Stimulated activated memory B cell treated with anti-CD40 and anti-IgM and Interleukin-4, amounts not matched to agents 10 μg/mL and 1 μg/mL and 100 μg/mL, for 72 hours (primary cell): ENCODE measurements around the gene SPATA20.

Source experiments
- ATAC-seq: fragments of 150-1000 bp; cut with Tn5 transposase; 2 replicates; pipeline ENCODE4 v1.10.0; 2021
- H3K27ac Mint-ChIP-seq: one replicate; pipeline ENCODE4 v1.8.0; 2022; ENCODE audit warnings: mild to moderate bottlenecking, mixed read lengths
- H3K27me3 Mint-ChIP-seq: one replicate; pipeline ENCODE4 v1.8.0; 2022; ENCODE audit warnings: mixed read lengths
- H3K36me3 Mint-ChIP-seq: one replicate; pipeline ENCODE4 v1.8.0; 2022; ENCODE audit warnings: mixed read lengths
- H3K4me1 Mint-ChIP-seq: one replicate; pipeline ENCODE4 v1.8.0; 2022; ENCODE audit warnings: mixed read lengths
- H3K4me3 Mint-ChIP-seq: one replicate; pipeline ENCODE4 v1.8.0; 2022; ENCODE audit warnings: mild to moderate bottlenecking, moderate library complexity, mixed read lengths
- H3K9me3 Mint-ChIP-seq: one replicate; pipeline ENCODE4 v1.8.0; 2022; ENCODE audit warnings: mixed read lengths

The SPATA20 gene

DNA sequence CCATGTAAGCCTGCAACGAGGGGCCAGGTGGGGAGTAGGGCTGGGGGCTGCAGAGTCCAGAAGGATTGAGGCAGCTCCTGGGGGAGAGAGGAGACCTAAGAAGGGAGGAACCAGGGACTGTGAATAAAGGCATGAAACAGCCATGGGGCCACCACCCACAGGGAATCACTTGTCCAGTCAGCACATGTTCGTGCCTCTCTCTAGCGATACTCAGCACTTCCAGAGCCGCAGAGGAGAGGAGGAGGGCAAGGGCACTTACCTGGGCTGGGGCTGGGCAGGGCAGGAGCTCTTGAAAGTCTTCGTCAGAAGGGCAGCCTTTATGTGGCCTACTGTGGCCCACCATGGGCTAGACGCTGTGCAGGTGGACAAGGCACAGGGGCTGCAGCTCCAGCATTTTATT, 37.8 kb downstream of the SPATA20 start:
- Mint-ChIP-seq H3K36me3 (no peaks in the 10 kb centered on the region), H3K27ac (no peak overlapping the region), H3K9me3 (no peaks in the 10 kb centered on the region), H3K4me3 (no peak overlapping the region), H3K4me1 (no peaks in the 10 kb centered on the region), H3K27me3 (peaks cover 63% of the 10 kb centered on the region)
- ATAC-seq: no peak

- no peaks in the 10 kb centered on the region for H3K9me3 Mint-ChIP-seq
- no peaks in the 10 kb centered on the region for H3K4me1 Mint-ChIP-seq
- H3K27me3 Mint-ChIP-seq: peaks cover 57% of the 10 kb centered on the region
- no peak overlapping the region for H3K4me3 Mint-ChIP-seq
- H3K27ac Mint-ChIP-seq: no peak overlapping the region
- H3K36me3 Mint-ChIP-seq: no peaks in the 10 kb centered on the region
- ATAC-seq: no peak
Observed at GRCh38 chr17:50585346-50585745, 38.4 kb downstream of the SPATA20 start.

DNA sequence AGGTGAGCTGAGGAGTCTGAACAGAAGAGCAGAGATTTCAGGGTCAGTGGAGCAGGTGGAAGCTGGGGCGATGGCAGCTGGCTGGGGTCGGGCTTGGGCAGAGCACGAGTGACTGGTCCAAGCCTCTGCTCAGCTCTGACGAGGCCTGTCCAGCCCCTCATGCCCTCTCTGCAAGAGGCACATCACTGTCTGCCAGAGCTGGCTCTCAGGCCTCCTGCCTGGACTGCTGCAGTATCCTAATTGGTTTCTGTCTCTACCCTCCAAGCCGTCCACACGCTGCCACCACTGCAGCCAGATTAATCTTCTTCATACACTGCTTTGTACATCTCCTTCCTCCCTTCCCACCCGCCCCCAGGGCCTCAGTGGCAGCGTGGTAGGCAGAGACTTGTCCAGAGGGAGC, 38.9 kb downstream of the SPATA20 start:
- Mint-ChIP-seq H3K27me3 (peaks cover 54% of the 10 kb centered on the region), H3K4me1 (no peaks in the 10 kb centered on the region), H3K4me3 (no peak overlapping the region), H3K36me3 (no peaks in the 10 kb centered on the region), H3K9me3 (no peaks in the 10 kb centered on the region), H3K27ac (no peak overlapping the region)
- ATAC-seq: no peak

- Mint-ChIP-seq H3K36me3 (no peaks in the 10 kb centered on the region), H3K4me3 (no peak overlapping the region), H3K27ac (no peak overlapping the region), H3K27me3 (peaks cover 54% of the 10 kb centered on the region), H3K9me3 (no peaks in the 10 kb centered on the region), H3K4me1 (no peaks in the 10 kb centered on the region)
- no peak for ATAC-seq
Observed at GRCh38 chr17:50586421-50587247, 39.7 kb downstream of the SPATA20 start.

GRCh38 chr17:50587571-50587970, 40.6 kb downstream of the SPATA20 start:
- Mint-ChIP-seq H3K36me3 (no peaks in the 10 kb centered on the region), H3K9me3 (no peaks in the 10 kb centered on the region), H3K4me3 (no peak overlapping the region), H3K27me3 (peaks cover 54% of the 10 kb centered on the region), H3K27ac (no peak overlapping the region), H3K4me1 (no peaks in the 10 kb centered on the region)
- no peak for ATAC-seq

- Mint-ChIP-seq H3K4me3 (no peak overlapping the region), H3K27me3 (peaks cover 57% of the 10 kb centered on the region), H3K9me3 (no peaks in the 10 kb centered on the region), H3K36me3 (no peaks in the 10 kb centered on the region), H3K4me1 (no peaks in the 10 kb centered on the region), H3K27ac (no peak overlapping the region)
- no peak for ATAC-seq
Observed at GRCh38 chr17:50588391-50589049, 41.5 kb downstream of the SPATA20 start.

DNA sequence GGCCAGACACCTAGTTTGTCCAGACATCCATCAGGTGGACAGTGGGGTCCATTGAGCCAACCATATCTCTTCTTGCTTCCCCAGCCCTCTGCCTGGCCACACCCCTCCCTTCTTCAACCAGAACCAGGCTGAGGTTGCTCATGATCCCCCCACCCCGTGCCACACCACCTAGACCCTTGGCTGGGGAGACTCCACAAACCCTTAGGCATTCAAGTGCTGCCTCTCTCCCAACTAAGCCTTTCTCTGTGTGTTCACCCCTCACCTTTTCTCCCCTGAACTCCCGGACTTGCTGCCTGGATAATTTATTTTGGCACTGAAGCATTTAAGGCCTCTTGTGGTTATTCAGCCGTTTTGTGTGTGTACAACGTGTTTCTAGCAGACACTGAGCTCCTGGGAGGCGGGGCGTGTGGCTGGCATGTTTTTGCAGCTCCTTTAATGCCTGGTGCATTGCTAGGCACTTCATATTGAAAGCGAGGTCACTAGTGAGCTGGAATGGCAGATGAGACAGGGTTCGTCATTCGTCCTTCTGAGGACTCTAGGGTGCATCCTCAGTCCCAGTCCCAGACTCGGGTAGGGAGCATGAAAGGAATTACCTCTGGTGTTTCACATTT, 42.2 kb downstream of the SPATA20 start:
- no peaks in the 10 kb centered on the region for H3K4me1 Mint-ChIP-seq
- H3K36me3 Mint-ChIP-seq: no peaks in the 10 kb centered on the region
- no peaks in the 10 kb centered on the region for H3K9me3 Mint-ChIP-seq
- peaks cover 53% of the 10 kb centered on the region for H3K27me3 Mint-ChIP-seq
- H3K4me3 Mint-ChIP-seq: no peak overlapping the region
- ATAC-seq: no peak
- H3K27ac Mint-ChIP-seq: no peak overlapping the region

DNA sequence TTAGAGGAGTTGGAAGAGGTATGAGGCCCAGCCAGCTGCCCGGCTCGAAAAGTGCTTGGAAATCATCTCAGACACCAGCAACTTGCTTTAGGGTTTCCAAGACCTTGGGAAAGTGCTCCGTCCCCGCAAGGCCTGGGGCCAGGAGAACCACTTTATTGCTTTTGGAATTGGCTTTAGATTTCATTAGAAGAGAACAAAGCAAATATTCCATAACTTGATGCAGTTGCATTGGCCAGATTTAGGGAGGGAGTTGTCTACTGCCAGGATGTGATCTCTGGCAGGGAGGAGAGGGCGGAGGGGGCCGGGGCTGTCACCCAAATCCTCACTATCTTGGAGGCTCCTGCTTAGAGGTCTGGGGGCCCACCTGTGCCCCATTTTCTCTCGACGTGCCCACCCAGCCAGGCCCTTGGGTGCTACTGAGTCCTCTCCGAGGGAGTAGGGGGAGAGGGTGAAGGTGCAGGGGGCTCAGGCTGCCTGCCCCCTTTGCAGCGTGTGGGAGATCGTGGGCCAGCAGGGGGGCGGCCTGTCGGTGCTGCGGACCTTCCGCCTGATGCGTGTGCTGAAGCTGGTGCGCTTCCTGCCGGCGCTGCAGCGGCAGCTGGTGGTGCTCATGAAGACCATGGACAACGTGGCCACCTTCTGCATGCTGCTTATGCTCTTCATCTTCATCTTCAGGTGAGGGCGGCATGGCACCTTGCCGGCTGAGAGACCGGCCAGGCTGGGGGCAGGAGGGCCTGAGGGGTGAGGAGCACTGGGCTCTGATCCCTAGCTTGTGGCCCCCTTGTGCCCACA, 44.2 kb downstream of the SPATA20 start:
- no peak overlapping the region for H3K27ac Mint-ChIP-seq

DNA sequence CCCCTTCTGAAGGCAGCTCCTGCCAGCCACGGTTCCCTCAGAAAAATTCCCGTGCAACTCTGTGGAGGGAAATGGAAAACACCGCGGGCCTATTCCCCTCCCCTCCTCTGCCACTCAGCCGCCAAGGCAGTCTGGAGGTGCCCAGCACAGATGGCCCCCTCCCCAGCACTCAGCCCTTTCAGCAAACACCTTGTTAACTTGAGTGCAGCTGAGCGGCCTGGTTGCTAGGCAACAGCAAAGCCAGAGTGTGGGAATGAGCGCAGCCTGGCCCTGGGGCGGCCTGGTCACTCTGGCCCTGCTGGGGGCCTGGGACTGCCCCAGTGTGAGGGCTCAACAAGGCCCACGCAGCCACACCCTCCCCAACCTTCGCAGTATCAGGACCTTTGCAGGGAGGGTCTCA, 46.3 kb downstream of the SPATA20 start:
- H3K4me3 Mint-ChIP-seq: no peak overlapping the region
- no peak for ATAC-seq
- no peaks in the 10 kb centered on the region for H3K4me1 Mint-ChIP-seq

More for the DNA sequence above, 44.2 kb downstream of the SPATA20 start:
- no peak for ATAC-seq
- Mint-ChIP-seq H3K4me3 (no peak overlapping the region), H3K9me3 (no peaks in the 10 kb centered on the region), H3K4me1 (no peaks in the 10 kb centered on the region), H3K27me3 (peaks cover 60% of the 10 kb centered on the region), H3K36me3 (no peaks in the 10 kb centered on the region)

GRCh38 chr17:50594128-50594823, 47.3 kb downstream of the SPATA20 start:
- Mint-ChIP-seq H3K36me3 (no peaks in the 10 kb centered on the region), H3K4me3 (no peak overlapping the region), H3K27ac (no peak overlapping the region), H3K27me3 (peaks cover 62% of the 10 kb centered on the region), H3K4me1 (peaks cover 6% of the 10 kb centered on the region), H3K9me3 (no peaks in the 10 kb centered on the region)
- no peak for ATAC-seq

More for the DNA sequence above, 46.3 kb downstream of the SPATA20 start:
- no peaks in the 10 kb centered on the region for H3K9me3 Mint-ChIP-seq
- no peaks in the 10 kb centered on the region for H3K36me3 Mint-ChIP-seq
- H3K27ac Mint-ChIP-seq: no peak overlapping the region
- H3K27me3 Mint-ChIP-seq: peaks cover 58% of the 10 kb centered on the region

GRCh38 chr17:50594892-50595291, 47.9 kb downstream of the SPATA20 start:
- Mint-ChIP-seq H3K27me3 (peaks cover 68% of the 10 kb centered on the region), H3K4me1 (peaks cover 6% of the 10 kb centered on the region), H3K9me3 (no peaks in the 10 kb centered on the region), H3K36me3 (no peaks in the 10 kb centered on the region), H3K4me3 (no peak overlapping the region), H3K27ac (no peak overlapping the region)
- no peak for ATAC-seq

- H3K9me3 Mint-ChIP-seq: no peaks in the 10 kb centered on the region
- peaks cover 6% of the 10 kb centered on the region for H3K4me1 Mint-ChIP-seq
- H3K27ac Mint-ChIP-seq: no peak overlapping the region
- no peaks in the 10 kb centered on the region for H3K36me3 Mint-ChIP-seq
- ATAC-seq: no peak
- H3K27me3 Mint-ChIP-seq: peaks cover 76% of the 10 kb centered on the region
- H3K4me3 Mint-ChIP-seq: no peak overlapping the region
Observed at GRCh38 chr17:50596191-50597037, 49.4 kb downstream of the SPATA20 start.

DNA sequence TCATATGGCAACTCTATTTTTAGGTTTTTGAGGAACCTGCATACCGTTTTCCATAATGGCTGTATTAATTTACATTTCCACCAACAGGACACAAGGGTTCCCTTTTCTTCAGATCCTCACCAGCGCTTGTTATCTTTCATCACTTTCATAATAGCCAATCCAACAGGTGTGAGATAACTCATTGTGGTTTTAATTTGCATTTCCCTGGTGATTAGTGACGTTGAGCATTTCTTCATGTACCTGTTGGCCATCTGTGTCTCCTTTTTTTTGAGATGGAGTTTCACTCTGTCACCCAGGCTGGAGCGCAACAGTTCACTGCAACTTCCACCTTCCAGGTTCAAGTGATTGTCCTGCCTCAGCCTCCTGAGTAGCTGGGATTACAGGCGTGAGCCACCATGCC, 51.5 kb downstream of the SPATA20 start:
- H3K36me3 Mint-ChIP-seq: no peaks in the 10 kb centered on the region
- no peaks in the 10 kb centered on the region for H3K9me3 Mint-ChIP-seq
- H3K4me3 Mint-ChIP-seq: no peak overlapping the region
- H3K27me3 Mint-ChIP-seq: peaks cover 76% of the 10 kb centered on the region
- no peak for ATAC-seq
- peaks cover 6% of the 10 kb centered on the region for H3K4me1 Mint-ChIP-seq
- H3K27ac Mint-ChIP-seq: no peak overlapping the region

DNA sequence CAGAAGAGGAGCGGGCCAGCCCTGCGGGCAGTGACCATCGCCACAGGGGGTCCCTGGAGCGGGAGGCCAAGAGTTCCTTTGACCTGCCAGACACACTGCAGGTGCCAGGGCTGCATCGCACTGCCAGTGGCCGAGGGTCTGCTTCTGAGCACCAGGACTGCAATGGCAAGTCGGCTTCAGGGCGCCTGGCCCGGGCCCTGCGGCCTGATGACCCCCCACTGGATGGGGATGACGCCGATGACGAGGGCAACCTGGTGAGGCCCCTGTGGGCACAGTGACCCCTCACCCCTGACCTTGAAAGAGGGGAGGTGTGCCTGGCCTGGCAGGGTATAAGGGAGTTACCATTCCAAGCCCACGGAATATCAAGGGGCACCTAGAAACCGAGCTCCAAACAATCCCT, 52.6 kb downstream of the SPATA20 start:
- Mint-ChIP-seq H3K36me3 (no peaks in the 10 kb centered on the region), H3K27ac (no peak overlapping the region), H3K9me3 (no peaks in the 10 kb centered on the region), H3K4me3 (no peak overlapping the region), H3K4me1 (peaks cover 6% of the 10 kb centered on the region), H3K27me3 (peaks cover 81% of the 10 kb centered on the region)
- no peak for ATAC-seq
